AG09319 (cell line): ENCODE measurements around the gene CYSRT1.
A peak's percentile ranks its signal among the peaks of the same experiment; 100 is the strongest.

Source experiments
- DNase-seq: peaks from one replicate; pipeline ENCODE4 v3.0.0-alpha.2; 2010; ENCODE audit warnings: low read depth; ENCODE audit errors: extremely low read depth
- CTCF ChIP-seq: IDR thresholded peaks from 2 replicates; pipeline ENCODE4 v1.5.1; 2011; ENCODE audit warnings: low read depth, mild to moderate bottlenecking, inconsistent platforms, low read length, moderate library complexity

The CYSRT1 gene

DNA sequence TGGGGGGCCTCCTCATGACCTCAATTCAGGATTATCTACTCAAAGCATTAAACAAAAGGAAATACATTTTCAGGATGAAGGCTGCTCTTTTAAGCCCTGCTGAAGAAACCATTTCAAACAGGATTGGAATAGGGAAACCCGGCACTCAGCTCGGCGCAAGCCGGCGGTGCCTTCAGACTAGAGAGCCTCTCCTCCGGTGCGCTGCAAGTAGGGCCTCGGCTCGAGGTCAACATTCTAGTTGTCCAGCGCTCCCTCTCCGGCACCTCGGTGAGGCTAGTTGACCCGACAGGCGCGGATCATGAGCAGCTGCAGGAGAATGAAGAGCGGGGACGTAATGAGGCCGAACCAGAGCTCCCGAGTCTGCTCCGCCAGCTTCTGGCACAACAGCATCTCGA is 20.2 kb upstream of the CYSRT1 start:
- no peak for DNase-seq
- TF ChIP-seq CTCF, result no peak

DNA sequence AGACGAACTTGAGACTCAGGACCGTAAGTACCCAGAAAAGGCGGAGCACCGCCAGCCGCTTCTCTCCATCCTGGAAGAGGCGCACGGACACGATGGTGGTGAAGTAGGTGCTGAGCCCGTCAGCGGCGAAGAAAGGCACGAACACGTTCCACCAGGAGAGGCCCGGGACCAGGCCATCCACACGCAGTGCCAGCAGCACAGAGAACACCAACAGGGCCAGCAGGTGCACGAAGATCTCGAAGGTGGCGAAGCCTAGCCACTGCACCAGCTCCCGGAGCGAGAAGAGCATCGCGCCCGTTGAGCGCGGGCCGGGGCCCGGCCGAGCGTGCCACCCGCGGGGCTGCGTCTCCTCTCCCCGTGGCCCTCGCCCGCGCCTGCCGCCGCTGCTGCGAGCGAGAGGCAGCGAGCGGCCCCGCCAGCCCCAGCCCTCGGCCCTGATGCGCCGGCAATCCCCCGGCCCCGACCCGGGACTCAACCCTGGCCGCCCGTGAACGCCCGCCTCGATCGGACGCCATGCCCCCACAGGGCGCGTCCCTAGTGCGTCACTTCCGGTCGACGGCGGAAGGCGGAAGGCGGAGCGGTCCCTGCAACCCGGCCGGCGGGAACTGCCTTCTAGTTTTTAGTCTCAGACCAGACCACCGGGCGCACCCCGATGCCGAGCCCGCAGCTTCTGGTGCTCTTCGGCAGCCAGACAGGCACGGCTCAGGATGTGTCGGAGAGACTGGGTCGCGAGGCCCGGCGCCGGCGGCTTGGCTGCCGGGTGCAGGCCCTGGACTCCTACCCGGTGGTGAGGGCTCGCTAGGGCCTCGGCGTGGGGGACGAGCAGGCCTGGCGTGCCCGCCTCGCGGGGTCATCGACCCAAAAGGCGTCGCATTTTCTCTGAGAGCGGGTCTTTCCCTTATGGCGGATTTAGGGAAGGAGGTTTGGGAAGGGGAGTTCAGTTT is 19.6 kb upstream of the CYSRT1 start, which contains the start of the genes NDOR1 and TMEM203:
NDOR1 (plus strand) TSS at position 575 of the 944 bp plus-strand sequence; CDS start at position 653, 78 bp downstream.
TMEM203 (minus strand) TSS at position 523 of the 944 bp plus-strand sequence; CDS start at position 289, 234 bp downstream.
- TF ChIP-seq CTCF, result no peak
- peak; percentile 11 for DNase-seq

- TF ChIP-seq CTCF, result no peak
- DNase-seq, result no peak
Observed at GRCh38 chr9:137206602-137207001, 18.4 kb upstream of the CYSRT1 start.

DNA sequence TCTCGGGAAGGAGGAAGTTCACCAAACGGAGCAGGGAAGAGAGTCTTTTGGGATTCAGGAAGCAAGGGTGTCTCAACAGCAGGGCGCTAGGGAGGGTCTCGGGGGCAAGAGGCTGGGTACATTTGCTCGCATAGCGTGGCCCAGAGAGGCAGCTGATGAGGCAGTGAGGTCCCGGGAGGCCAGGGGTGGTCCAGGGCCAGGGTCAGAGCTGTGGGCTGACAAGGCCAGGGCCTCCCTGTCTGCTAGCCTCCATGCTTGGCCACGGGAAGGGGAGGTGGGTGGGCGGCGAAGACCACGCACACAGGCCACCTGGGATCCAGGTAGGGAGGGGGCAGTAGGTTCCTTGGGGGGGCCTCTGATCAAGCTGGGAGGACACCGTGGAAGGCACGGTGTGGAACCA is 13.4 kb upstream of the CYSRT1 start:
- no peak for DNase-seq
- no peak for TF ChIP-seq CTCF

GRCh38 chr9:137212520-137212919 is 12.5 kb upstream of the CYSRT1 start:
- DNase-seq, result no peak

DNA sequence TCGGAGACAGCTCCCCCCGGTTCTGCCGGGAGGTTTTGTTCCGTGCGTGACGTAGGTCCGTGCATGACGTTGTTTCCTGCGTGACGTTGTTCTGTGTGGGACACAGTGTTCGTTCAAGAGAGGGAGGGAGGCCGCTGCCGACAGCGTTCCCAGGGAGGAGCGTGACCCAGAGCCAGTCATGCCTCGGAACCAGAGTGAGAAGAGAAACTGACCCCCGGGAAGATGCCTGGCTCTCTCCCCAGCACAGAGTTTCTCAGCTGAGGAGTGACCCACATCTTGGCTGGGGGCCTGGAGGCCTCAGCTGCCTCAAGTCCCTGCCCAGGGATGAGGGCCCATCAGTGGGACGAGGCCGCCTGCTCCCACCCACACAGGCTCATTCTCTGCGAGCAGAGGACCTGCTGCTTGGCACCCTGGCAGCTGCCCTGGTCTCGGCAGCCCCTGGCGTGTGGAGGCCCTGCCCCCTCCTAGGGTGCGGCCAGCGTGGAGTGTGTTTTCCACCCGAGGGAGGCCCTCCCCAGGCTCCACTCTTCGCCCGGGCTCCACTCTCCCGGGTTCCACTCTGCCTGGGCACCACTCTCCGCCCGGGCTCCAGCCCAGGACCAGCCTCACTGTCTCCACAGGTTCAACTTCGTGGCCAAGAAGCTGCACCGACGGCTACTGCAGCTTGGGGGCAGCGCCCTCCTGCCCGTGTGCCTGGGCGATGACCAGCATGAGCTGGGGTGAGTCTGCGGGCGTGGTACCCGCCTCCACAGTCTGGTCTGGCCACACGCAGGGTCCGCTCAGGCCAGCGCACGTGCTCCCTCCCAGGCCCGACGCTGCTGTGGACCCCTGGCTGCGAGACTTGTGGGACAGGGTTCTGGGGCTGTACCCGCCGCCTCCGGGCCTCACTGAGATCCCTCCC is 11.6 kb upstream of the CYSRT1 start:
- no peak for DNase-seq
- TF ChIP-seq CTCF, result no peak

More at GRCh38 chr9:137212520-137212919, 12.5 kb upstream of the CYSRT1 start:
- no peak for TF ChIP-seq CTCF
